Measurements from ENCODE around the gene PIK3CG.

Gene PIK3CG

GRCh38 chr7:106858618-106859532 is 6.2 kb upstream of the PIK3CG start:
- DNase-seq = peak; percentile 27

- no peak for DNase-seq
These were observed 2.6 kb upstream of the PIK3CG start for GRCh38 chr7:106862317-106863089.

- no peak for DNase-seq
These were observed 1.6 kb upstream of the PIK3CG start for GRCh38 chr7:106863274-106863997.

- no peak for DNase-seq
These were observed 592 bp upstream of the PIK3CG start for GRCh38 chr7:106864298-106865081.

GRCh38 chr7:106866298-106867281 is 1.5 kb downstream of the PIK3CG start:
- no peak for DNase-seq

GRCh38 chr7:106867641-106868351 is 2.7 kb downstream of the PIK3CG start:
- DNase-seq = no peak

GRCh38 chr7:106868364-106868763 is 3.3 kb downstream of the PIK3CG start:
- no peak for DNase-seq

- no peak for DNase-seq
These were observed 4.9 kb downstream of the PIK3CG start for GRCh38 chr7:106869954-106870353.

GRCh38 chr7:106870528-106870927 is 5.4 kb downstream of the PIK3CG start:
- no peak for DNase-seq

- no peak for DNase-seq
These were observed 5.9 kb downstream of the PIK3CG start for GRCh38 chr7:106870983-106871410.

- DNase-seq = no peak
These were observed 6.9 kb downstream of the PIK3CG start for GRCh38 chr7:106871793-106872571.

- no peak for DNase-seq
These were observed 7.7 kb downstream of the PIK3CG start for GRCh38 chr7:106872763-106873162.

- DNase-seq = no peak
These were observed 9.0 kb downstream of the PIK3CG start for GRCh38 chr7:106874076-106874475.

GRCh38 chr7:106875508-106875907 is 10.4 kb downstream of the PIK3CG start:
- no peak for DNase-seq

- no peak for DNase-seq
These were observed 13.8 kb downstream of the PIK3CG start for GRCh38 chr7:106878748-106879439.

- no peak for DNase-seq
These were observed 16.9 kb downstream of the PIK3CG start for GRCh38 chr7:106881984-106882383.

- no peak for DNase-seq
These were observed 18.5 kb downstream of the PIK3CG start for GRCh38 chr7:106883456-106884026.

GRCh38 chr7:106885652-106886051 is 20.6 kb downstream of the PIK3CG start:
- DNase-seq = no peak

GRCh38 chr7:106887421-106887820 is 22.3 kb downstream of the PIK3CG start:
- DNase-seq = no peak

Data from NCI-H1092 (cell line).